Natural killer cell (primary cell): ENCODE data around the gene CRB3. TPM values are rescaled to one million over a fixed set of nuclear protein-coding genes. Genes with fewer than 3 reads are reported as not detected.

Source experiments
- ATAC-seq, 3 donors: fragments of 150-1000 bp in 2 of 3; fragments of 200-7000 bp in 1 of 3; cut with Tn5 transposase; 1 replicate in 1 of 3; 2 replicates in 2 of 3; pipeline ENCODE4 v1.10.0; 2021; ENCODE audit warnings: mild to moderate bottlenecking in 2 of 3, moderate library complexity in 2 of 3
- DNase-seq, 2 donors: peaks; one replicate each; pipeline versions ENCODE4 v3.0.0 to v3.0.0-alpha.2; 2013 to 2021; ENCODE audit warnings: mixed read lengths in 1 of 2
- H3K27ac ChIP-seq: one replicate; pipeline ENCODE4 v1.5.1; 2013; ENCODE audit warnings: mild to moderate bottlenecking, low read length
- H3K27me3 ChIP-seq: one replicate; pipeline ENCODE4 v1.6.1; 2013; ENCODE audit warnings: low read length; ENCODE audit not compliant: control insufficient read depth, insufficient read depth
- H3K36me3 ChIP-seq: one replicate; pipeline ENCODE4 v1.6.1; 2013; ENCODE audit warnings: low read length; ENCODE audit not compliant: control insufficient read depth, insufficient read depth
- H3K4me1 ChIP-seq: one replicate; pipeline ENCODE4 v1.6.1; 2013; ENCODE audit warnings: low read length; ENCODE audit not compliant: control insufficient read depth, insufficient read depth
- H3K4me3 ChIP-seq: one replicate; pipeline ENCODE4 v1.5.1; 2013; ENCODE audit warnings: low read length
- H3K9me3 ChIP-seq: one replicate; pipeline ENCODE4 v1.6.1; 2013; ENCODE audit warnings: low read length; ENCODE audit not compliant: control insufficient read depth, insufficient read depth
- H3K27ac Mint-ChIP-seq, 2 donors: one replicate each; pipeline ENCODE4 v1.8.0; 2022; ENCODE audit warnings: mild to moderate bottlenecking in 2 of 2, mixed read lengths in 2 of 2, moderate library complexity in 1 of 2
- H3K27me3 Mint-ChIP-seq, 2 donors: one replicate each; pipeline ENCODE4 v1.8.0; 2022; ENCODE audit warnings: low read depth in 2 of 2, mixed read lengths in 2 of 2
- H3K36me3 Mint-ChIP-seq: one replicate; pipeline ENCODE4 v1.8.0; 2022; ENCODE audit warnings: mixed read lengths
- H3K4me1 Mint-ChIP-seq, 2 donors: one replicate each; pipeline ENCODE4 v1.8.0; 2022; ENCODE audit warnings: mixed read lengths in 2 of 2
- H3K4me3 Mint-ChIP-seq: one replicate; pipeline ENCODE4 v1.8.0; 2022; ENCODE audit warnings: mild to moderate bottlenecking, moderate library complexity, mixed read lengths
- H3K9me3 Mint-ChIP-seq, 2 donors: one replicate each; pipeline ENCODE4 v1.8.0; 2022; ENCODE audit warnings: mixed read lengths in 2 of 2
- WGBS: methylation state at CpG from one replicate; pipeline ENCODE4 v1.1.7; 2013; ENCODE audit warnings: missing lambda C conversion rate; ENCODE audit not compliant: insufficient coverage; 5-methylcytosine and 5-hydroxymethylcytosine counted together
- intact Hi-C: fragments of 100-400 bp; cut with micrococcal nuclease; formaldehyde crosslinking; loops from one replicate; pipeline ENCODE4 v1.14.2; 2022
- total RNA-seq, 4 donors: library from RNA; stranded (reverse); fragments of 120-200 nt in 1 of 4; gene quantifications; one replicate each; pipeline versions ENCODE4 v1.2.3 to v1.2.4, GENCODE V29; 2013 to 2022
- TF ChIP-seq, protein P1 (sequence below): fragments of 200-600 bp; IDR thresholded peaks from one replicate; pipeline ENCODE4 v1.8.0; 2022; ENCODE audit warnings: antibody characterized with exemption

Gene CRB3
- total RNA-seq, 3 donors from 2014 or later (not counting 1 experiment from before 2014, with no cell fraction given): 0.59 to 1.1 TPM; not detected in 1

GRCh38 chr19:6457958-6458694 is 5.9 kb upstream of the CRB3 start:
- intact Hi-C loops: no loop called here

GRCh38 chr19:6458695-6459261 is 5.3 kb upstream of the CRB3 start:
- Mint-ChIP-seq H3K27me3 (peaks cover 0 to 3% of the 10 kb centered on the region in 2 donors), H3K27ac (peak overlapping the region; percentile 69 to 87), H3K4me3 (peak overlapping the region; percentile 95), H3K9me3 (no peaks in the 10 kb centered on the region), H3K36me3 (no peaks in the 10 kb centered on the region), H3K4me1 (peaks cover 18 to 19% of the 10 kb centered on the region in 2 donors)
- Histone ChIP-seq H3K4me1 (peaks cover 21% of the 10 kb centered on the region), H3K9me3 (peaks cover 10% of the 10 kb centered on the region), H3K36me3 (no peaks in the 10 kb centered on the region), H3K4me3 (peak overlapping the region; percentile 21), H3K27ac (no peak overlapping the region), H3K27me3 (no peaks in the 10 kb centered on the region)
- WGBS: 67% methylated on average over 16 of the region's 16 CpGs
- peak in 1 of 2 donors; percentile 21 for DNase-seq
- TF ChIP-seq, protein P1, sequence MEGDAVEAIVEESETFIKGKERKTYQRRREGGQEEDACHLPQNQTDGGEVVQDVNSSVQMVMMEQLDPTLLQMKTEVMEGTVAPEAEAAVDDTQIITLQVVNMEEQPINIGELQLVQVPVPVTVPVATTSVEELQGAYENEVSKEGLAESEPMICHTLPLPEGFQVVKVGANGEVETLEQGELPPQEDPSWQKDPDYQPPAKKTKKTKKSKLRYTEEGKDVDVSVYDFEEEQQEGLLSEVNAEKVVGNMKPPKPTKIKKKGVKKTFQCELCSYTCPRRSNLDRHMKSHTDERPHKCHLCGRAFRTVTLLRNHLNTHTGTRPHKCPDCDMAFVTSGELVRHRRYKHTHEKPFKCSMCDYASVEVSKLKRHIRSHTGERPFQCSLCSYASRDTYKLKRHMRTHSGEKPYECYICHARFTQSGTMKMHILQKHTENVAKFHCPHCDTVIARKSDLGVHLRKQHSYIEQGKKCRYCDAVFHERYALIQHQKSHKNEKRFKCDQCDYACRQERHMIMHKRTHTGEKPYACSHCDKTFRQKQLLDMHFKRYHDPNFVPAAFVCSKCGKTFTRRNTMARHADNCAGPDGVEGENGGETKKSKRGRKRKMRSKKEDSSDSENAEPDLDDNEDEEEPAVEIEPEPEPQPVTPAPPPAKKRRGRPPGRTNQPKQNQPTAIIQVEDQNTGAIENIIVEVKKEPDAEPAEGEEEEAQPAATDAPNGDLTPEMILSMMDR: no peak
- intact Hi-C loops: no loop called here
- ATAC-seq: no peak

More at GRCh38 chr19:6457958-6458694, 5.9 kb upstream of the CRB3 start:
- Histone ChIP-seq H3K36me3 (no peaks in the 10 kb centered on the region), H3K27me3 (no peaks in the 10 kb centered on the region), H3K27ac (no peak overlapping the region), H3K9me3 (peaks cover 10% of the 10 kb centered on the region), H3K4me3 (no peak overlapping the region), H3K4me1 (peaks cover 19% of the 10 kb centered on the region)
- TF ChIP-seq, protein P1: no peak
- 88% methylated on average over 15 of the region's 17 CpGs for WGBS
- Mint-ChIP-seq H3K27me3 (peaks cover 0 to 3% of the 10 kb centered on the region in 2 donors), H3K9me3 (no peaks in the 10 kb centered on the region), H3K36me3 (no peaks in the 10 kb centered on the region), H3K4me3 (peak overlapping the region; percentile 95), H3K4me1 (peaks cover 18 to 19% of the 10 kb centered on the region in 2 donors), H3K27ac (peak overlapping the region; percentile 69 to 87)
- DNase-seq (no peak), ATAC-seq (no peak)

DNA sequence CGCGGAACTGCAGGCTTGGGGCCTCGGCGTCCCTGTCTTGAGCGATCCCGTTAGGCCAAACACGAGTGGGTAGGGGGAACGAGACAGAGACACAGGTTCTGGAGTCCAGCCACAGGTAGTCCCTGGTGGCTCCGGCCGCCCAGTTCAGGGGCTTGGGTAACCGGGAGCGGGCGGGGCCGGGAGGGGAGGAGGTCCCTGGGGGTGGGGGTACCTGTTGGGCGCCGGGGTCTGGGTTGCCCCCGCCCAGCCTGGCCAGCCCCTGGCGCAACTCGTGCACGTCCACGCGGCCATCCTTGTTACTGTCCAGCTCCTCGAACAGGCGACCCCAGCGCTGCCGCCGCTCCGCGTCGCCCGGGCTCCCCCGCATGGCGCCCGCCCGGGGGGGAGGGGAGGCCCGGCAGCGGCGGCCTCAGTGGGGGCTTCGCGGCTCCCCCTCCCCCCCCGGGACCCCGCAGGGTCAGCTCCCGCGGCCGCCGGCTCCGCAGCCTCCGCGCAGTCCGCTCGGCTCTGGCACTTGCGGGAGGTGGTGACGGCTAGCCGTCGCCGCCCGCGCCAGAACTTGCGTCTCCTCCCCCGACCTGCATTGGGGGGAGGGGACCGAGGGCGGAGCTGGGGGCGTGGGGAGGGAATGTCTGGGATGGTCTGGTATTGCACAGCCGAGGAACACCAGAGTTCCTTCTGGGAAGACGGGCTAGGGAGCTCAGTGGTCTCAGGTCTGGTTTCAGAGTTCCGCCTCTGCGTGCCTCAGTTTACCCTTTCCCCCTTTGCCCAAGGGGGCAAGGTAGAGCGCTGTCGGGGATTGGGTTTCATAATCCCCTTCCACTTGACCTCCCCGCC is 4.6 kb upstream of the CRB3 start, which contains the start of gene SLC25A23:
TSS of gene SLC25A23 (minus strand) at position 531 of the 837 bp plus-strand sequence. CDS start at position 367, 164 bp downstream.
- Mint-ChIP-seq H3K36me3 (no peaks in the 10 kb centered on the region), H3K27me3 (peaks cover 0 to 3% of the 10 kb centered on the region in 2 donors), H3K4me3 (peak within 1 kb of the TSS; percentile 99), H3K9me3 (no peaks in the 10 kb centered on the region), H3K27ac (peak within 1 kb of the TSS; percentile 91 to 95), H3K4me1 (peaks cover 18 to 26% of the 10 kb centered on the region in 2 donors)
- Histone ChIP-seq H3K9me3 (peaks cover 3% of the 10 kb centered on the region), H3K4me1 (peaks cover 28% of the 10 kb centered on the region), H3K36me3 (no peaks in the 10 kb centered on the region), H3K4me3 (peak within 1 kb of the TSS; percentile 71), H3K27ac (peak within 1 kb of the TSS; percentile 81), H3K27me3 (peaks cover 6% of the 10 kb centered on the region)
- peak; percentile 27 to 35 (median 33) for ATAC-seq
- TF ChIP-seq, protein P1: no peak
- 7% methylated on average over 70 of the region's 70 CpGs for WGBS
- peak; percentile 46 to 76 for DNase-seq
- intact Hi-C loops: loop anchor here (1.0 to 2.0 kb wide), 3 partner anchors 21 to 404 kb away; partner anchors contain the start of gene DENND1C
